ENCODE measurements around the gene NCAN.

The NCAN gene

GRCh38 chr19:19285686-19286085 lies 73.9 kb downstream of the NCAN start:
- Histone ChIP-seq H3K36me3 (ENCODE audit: control insufficient read depth, insufficient read depth, low read length) (no peaks in the 10 kb centered on the region; the same call in 1 of the 2 replicates), H3K9me3 (ENCODE audit: control insufficient read depth, insufficient read depth, low read length) (no peaks in the 10 kb centered on the region), H3K27me3 (ENCODE audit: control insufficient read depth, insufficient read depth, low read length) (no peaks in the 10 kb centered on the region), H3K27ac (ENCODE audit: low read length) (no peak overlapping the region), H3K4me1 (ENCODE audit: control insufficient read depth, insufficient read depth, low read length) (no peaks in the 10 kb centered on the region), H3K4me3 (ENCODE audit: low read length) (no peak overlapping the region)
- no CpG with 5 or more reads among the region's 10 CpGs for WGBS (ENCODE audit: insufficient coverage, insufficient read length)
- no peak for DNase-seq (ENCODE audit: low read depth, low spot score)

- WGBS (ENCODE audit: insufficient coverage, insufficient read length), result no CpG with 5 or more reads among the region's 5 CpGs
- no peaks in the 10 kb centered on the region for H3K9me3 ChIP-seq (ENCODE audit: control insufficient read depth, insufficient read depth, low read length)
- H3K4me3 ChIP-seq (ENCODE audit: low read length), result no peak overlapping the region
- H3K27ac ChIP-seq (ENCODE audit: low read length), result no peak overlapping the region
- no peak for DNase-seq (ENCODE audit: low read depth, low spot score)
- no peaks in the 10 kb centered on the region for H3K4me1 ChIP-seq (ENCODE audit: control insufficient read depth, insufficient read depth, low read length)
- peaks cover 6% of the 10 kb centered on the region; the same call in 1 of the 2 replicates for H3K36me3 ChIP-seq (ENCODE audit: control insufficient read depth, insufficient read depth, low read length)
- H3K27me3 ChIP-seq (ENCODE audit: control insufficient read depth, insufficient read depth, low read length), result no peaks in the 10 kb centered on the region
Observed at GRCh38 chr19:19292607-19293006, 80.8 kb downstream of the NCAN start.

GRCh38 chr19:19294914-19295313 lies 83.2 kb downstream of the NCAN start:
- Histone ChIP-seq H3K9me3 (ENCODE audit: control insufficient read depth, insufficient read depth, low read length) (no peaks in the 10 kb centered on the region), H3K4me3 (ENCODE audit: low read length) (no peak overlapping the region), H3K27me3 (ENCODE audit: control insufficient read depth, insufficient read depth, low read length) (no peaks in the 10 kb centered on the region), H3K27ac (ENCODE audit: low read length) (no peak overlapping the region), H3K4me1 (ENCODE audit: control insufficient read depth, insufficient read depth, low read length) (no peaks in the 10 kb centered on the region), H3K36me3 (ENCODE audit: control insufficient read depth, insufficient read depth, low read length) (peaks cover 6% of the 10 kb centered on the region; the same call in 1 of the 2 replicates)
- no CpG with 5 or more reads among the region's 4 CpGs for WGBS (ENCODE audit: insufficient coverage, insufficient read length)
- DNase-seq (ENCODE audit: low read depth, low spot score), result no peak

- H3K27me3 ChIP-seq (ENCODE audit: control insufficient read depth, insufficient read depth, low read length), result no peaks in the 10 kb centered on the region
- DNase-seq (ENCODE audit: low read depth, low spot score), result no peak
- WGBS (ENCODE audit: insufficient coverage, insufficient read length), result no CpG with 5 or more reads among the region's 19 CpGs
- H3K4me3 ChIP-seq (ENCODE audit: low read length), result no peak overlapping the region
- H3K36me3 ChIP-seq (ENCODE audit: control insufficient read depth, insufficient read depth, low read length), result peaks cover 22% of the 10 kb centered on the region
- H3K27ac ChIP-seq (ENCODE audit: low read length), result no peak overlapping the region
- H3K4me1 ChIP-seq (ENCODE audit: control insufficient read depth, insufficient read depth, low read length), result no peaks in the 10 kb centered on the region
- no peaks in the 10 kb centered on the region for H3K9me3 ChIP-seq (ENCODE audit: control insufficient read depth, insufficient read depth, low read length)
Observed at GRCh38 chr19:19296953-19297689, 85.4 kb downstream of the NCAN start.

- no CpG with 5 or more reads among the region's 9 CpGs for WGBS (ENCODE audit: insufficient coverage, insufficient read length)
- DNase-seq (ENCODE audit: low read depth, low spot score), result no peak
- peaks cover 24% of the 10 kb centered on the region for H3K36me3 ChIP-seq (ENCODE audit: control insufficient read depth, insufficient read depth, low read length)
Observed at GRCh38 chr19:19297759-19298158, 86.0 kb downstream of the NCAN start.

GRCh38 chr19:19300613-19301012 lies 88.9 kb downstream of the NCAN start:
- Histone ChIP-seq H3K36me3 (ENCODE audit: control insufficient read depth, insufficient read depth, low read length) (peaks cover 39% of the 10 kb centered on the region), H3K4me3 (ENCODE audit: low read length) (no peak overlapping the region), H3K27me3 (ENCODE audit: control insufficient read depth, insufficient read depth, low read length) (no peaks in the 10 kb centered on the region), H3K27ac (ENCODE audit: low read length) (no peak overlapping the region), H3K9me3 (ENCODE audit: control insufficient read depth, insufficient read depth, low read length) (no peaks in the 10 kb centered on the region), H3K4me1 (ENCODE audit: control insufficient read depth, insufficient read depth, low read length) (no peaks in the 10 kb centered on the region)
- no peak for DNase-seq (ENCODE audit: low read depth, low spot score)
- WGBS (ENCODE audit: insufficient coverage, insufficient read length), result no CpG with 5 or more reads among the region's 12 CpGs

More at GRCh38 chr19:19297759-19298158, 86.0 kb downstream of the NCAN start:
- H3K4me3 ChIP-seq (ENCODE audit: low read length), result no peak overlapping the region
- H3K9me3 ChIP-seq (ENCODE audit: control insufficient read depth, insufficient read depth, low read length), result no peaks in the 10 kb centered on the region
- H3K4me1 ChIP-seq (ENCODE audit: control insufficient read depth, insufficient read depth, low read length), result no peaks in the 10 kb centered on the region
- H3K27ac ChIP-seq (ENCODE audit: low read length), result no peak overlapping the region
- no peaks in the 10 kb centered on the region for H3K27me3 ChIP-seq (ENCODE audit: control insufficient read depth, insufficient read depth, low read length)

All from iPS DF 6.9 (cell line).